C1 segment of cervical spinal cord (tissue), 14 donors: ENCODE results near the gene CCSER2.
"Not testable (repeated sequence)": the region's sequence is repeated elsewhere in the genome, so short reads cannot be mapped to it uniquely, and the experiment has no call there.

Source experiments
- DNase-seq, 14 donors: peaks; one replicate each; lab custom pipeline; 2025; lab: John Stamatoyannopoulos, UW

CCSER2 gene

GRCh38 chr10:84328418-84329195 lies at the start of gene CCSER2:
Gene CCSER2, plus strand, starts transcription at chr10:84328589. Its CDS starts 42,464 bp downstream, at chr10:84371053.
- peak; percentile 45 to 96 (median 92) for DNase-seq

GRCh38 chr10:84279876-84280475 lies 48.4 kb upstream of the CCSER2 start:
- DNase-seq, result not testable (repeated sequence)

GRCh38 chr10:84286695-84287094 lies 41.7 kb upstream of the CCSER2 start:
- no peak for DNase-seq

- DNase-seq, result no peak
These were observed 40.2 kb upstream of the CCSER2 start for GRCh38 chr10:84288151-84288550.

GRCh38 chr10:84289521-84290200 lies 38.7 kb upstream of the CCSER2 start:
- DNase-seq, result no peak

GRCh38 chr10:84290235-84290634 lies 38.2 kb upstream of the CCSER2 start:
- no peak for DNase-seq

GRCh38 chr10:84291384-84291783 lies 37.0 kb upstream of the CCSER2 start:
- DNase-seq, result peak in 1 of 14 donors; percentile 5

- DNase-seq, result no peak
These were observed 35.9 kb upstream of the CCSER2 start for GRCh38 chr10:84292502-84292901.

- no peak for DNase-seq
These were observed 35.2 kb upstream of the CCSER2 start for GRCh38 chr10:84293171-84293570.

- peak in 1 of 14 donors; percentile 79 for DNase-seq
These were observed 34.8 kb upstream of the CCSER2 start for GRCh38 chr10:84293574-84294016.

- DNase-seq, result peak in 1 of 14 donors; percentile 9
These were observed 33.5 kb upstream of the CCSER2 start for GRCh38 chr10:84294766-84295447.

GRCh38 chr10:84296091-84296981 lies 32.1 kb upstream of the CCSER2 start:
- peak in 1 of 14 donors; percentile 48 for DNase-seq

GRCh38 chr10:84298057-84298456 lies 30.3 kb upstream of the CCSER2 start:
- DNase-seq, result peak in 5 of 14 donors; percentile 13 to 39 (median 17)

GRCh38 chr10:84302223-84302622 lies 26.2 kb upstream of the CCSER2 start:
- DNase-seq, result no peak

GRCh38 chr10:84306751-84307384 lies 21.5 kb upstream of the CCSER2 start:
- no peak for DNase-seq

GRCh38 chr10:84308021-84308420 lies 20.4 kb upstream of the CCSER2 start:
- DNase-seq, result no peak

- DNase-seq, result peak in 2 of 14 donors; percentile 12 to 15
These were observed 19.7 kb upstream of the CCSER2 start for GRCh38 chr10:84308481-84309304.

GRCh38 chr10:84310470-84310869 lies 17.9 kb upstream of the CCSER2 start:
- peak in 1 of 14 donors; percentile 21 for DNase-seq

GRCh38 chr10:84311576-84311975 lies 16.8 kb upstream of the CCSER2 start:
- DNase-seq, result no peak
